Stomach (tissue), 4 donors: ENCODE data around the gene BCL2A1.

Experiments
- CTCF ChIP-seq, 7 experiments: fragments of 450-650 bp in 4 of 7; fragments of 200-600 bp in 3 of 7; sonication (generic) in 3 of 7; IDR thresholded peaks; one replicate each; pipeline ENCODE4 v1.5.1; 2016 to 2019; ENCODE audit warnings: antibody characterized with exemption in 7 of 7, control low read depth in 2 of 7, mild to moderate bottlenecking in 1 of 7
- POLR2A ChIP-seq, 4 donors: fragments of 450-650 bp; IDR thresholded peaks; one replicate each; pipeline ENCODE4 v1.6.1; 2016; ENCODE audit warnings: antibody characterized with exemption in 4 of 4, control low read depth in 2 of 4, mild to moderate bottlenecking in 1 of 4, moderate library complexity in 1 of 4
- POLR2AphosphoS5 ChIP-seq, 3 donors: sonication (generic); formaldehyde crosslinking; IDR thresholded peaks; one replicate each; pipeline ENCODE4 v1.6.1; 2016; ENCODE audit warnings: antibody characterized with exemption in 3 of 3

- TF ChIP-seq CTCF (IDR thresholded peaks at IDR 0.05) (no peak), POLR2A (IDR thresholded peaks at IDR 0.05) (no peak), POLR2AphosphoS5 (IDR thresholded peaks at IDR 0.05) (no peak)
These were observed 22.8 kb downstream of the BCL2A1 start for GRCh38 chr15:79948095-79948695.
